Measurements from ENCODE around the gene LAMP1.
"Not testable (repeated sequence)": the region's sequence is repeated elsewhere in the genome, so short reads cannot be mapped to it uniquely, and the experiment has no call there.

LAMP1 gene

DNA sequence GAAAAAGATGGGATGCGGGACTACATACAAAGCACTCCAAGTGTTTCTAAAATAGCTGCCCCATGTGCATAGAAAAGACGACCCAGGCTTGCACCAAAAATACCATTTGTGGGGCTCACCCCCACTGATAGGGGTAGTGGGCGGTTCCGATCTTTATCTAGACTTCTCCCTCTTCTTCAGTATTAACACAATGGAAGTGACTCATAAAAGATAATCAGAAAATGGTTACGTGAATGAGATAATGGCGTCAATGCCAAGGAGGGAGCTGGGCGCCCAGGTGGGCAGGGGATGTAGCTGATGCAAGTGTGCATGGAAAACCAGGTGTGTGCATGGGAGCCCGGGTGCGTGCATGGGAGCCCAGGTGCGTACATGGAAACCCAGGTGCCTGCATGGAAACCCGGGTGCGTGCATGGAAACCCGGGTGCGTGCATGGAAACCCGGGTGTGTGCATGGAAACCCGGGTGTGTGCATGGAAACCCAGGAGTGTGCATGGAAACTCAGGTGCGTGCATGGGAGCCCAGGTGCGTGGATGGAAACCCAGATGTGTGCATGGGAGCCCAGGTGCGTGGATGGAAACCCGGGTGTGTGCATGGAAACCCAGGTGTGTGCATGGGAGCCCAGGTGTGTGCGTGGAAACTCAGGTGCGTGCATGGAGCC lies 32.7 kb downstream of the LAMP1 start:
- Histone ChIP-seq H3K9me3 (ENCODE audit: low read length) (no peaks in the 10 kb centered on the region), H3K9ac (ENCODE audit: low read length) (no peak overlapping the region), H3K4me1 (ENCODE audit: insufficient read depth, low read length) (no peaks in the 10 kb centered on the region)

DNA sequence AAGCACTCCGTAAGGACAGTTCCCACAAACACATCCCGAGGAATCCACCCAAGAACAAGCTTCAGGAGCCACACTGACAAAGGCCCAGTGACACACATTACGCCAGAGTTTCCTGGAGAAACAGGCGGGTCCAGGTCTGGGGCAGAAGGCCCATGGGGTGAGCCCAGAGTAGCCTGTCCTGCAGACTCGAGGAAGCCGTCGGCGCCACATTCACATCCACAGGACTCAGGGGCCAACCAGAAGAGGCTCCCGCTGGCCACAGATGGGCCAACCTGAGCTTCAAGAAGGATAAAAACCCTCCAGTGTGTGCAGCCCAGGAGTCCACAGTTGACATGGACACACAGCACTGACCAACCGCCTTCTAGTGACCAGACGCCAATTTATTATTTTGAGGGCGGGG lies 35.6 kb downstream of the LAMP1 start:
- Histone ChIP-seq H3K4me3 (ENCODE audit: low read depth in 1 of 2, low read length in 2 of 2) (no peak overlapping the region), H3K27me3 (ENCODE audit: control insufficient read depth in 1 of 2, insufficient read depth in 2 of 2, low read length in 2 of 2) (no peaks in the 10 kb centered on the region), H3K9me3 (ENCODE audit: low read length) (no peaks in the 10 kb centered on the region), H3K9ac (ENCODE audit: low read length) (no peak overlapping the region), H3K36me3 (ENCODE audit: insufficient read depth, low read length) (no peaks in the 10 kb centered on the region), H3K27ac (ENCODE audit: low read depth, low read length) (no peak overlapping the region), H3K4me1 (ENCODE audit: insufficient read depth, low read length) (no peaks in the 10 kb centered on the region)

More for the DNA sequence above, 32.7 kb downstream of the LAMP1 start:
- no peaks in the 10 kb centered on the region for H3K36me3 ChIP-seq (ENCODE audit: insufficient read depth, low read length)
- no peaks in the 10 kb centered on the region for H3K27me3 ChIP-seq (ENCODE audit: control insufficient read depth in 1 of 2, insufficient read depth in 2 of 2, low read length in 2 of 2)
- H3K27ac ChIP-seq (ENCODE audit: low read depth, low read length): no peak overlapping the region
- no peak overlapping the region for H3K4me3 ChIP-seq (ENCODE audit: low read depth in 1 of 2, low read length in 2 of 2)

DNA sequence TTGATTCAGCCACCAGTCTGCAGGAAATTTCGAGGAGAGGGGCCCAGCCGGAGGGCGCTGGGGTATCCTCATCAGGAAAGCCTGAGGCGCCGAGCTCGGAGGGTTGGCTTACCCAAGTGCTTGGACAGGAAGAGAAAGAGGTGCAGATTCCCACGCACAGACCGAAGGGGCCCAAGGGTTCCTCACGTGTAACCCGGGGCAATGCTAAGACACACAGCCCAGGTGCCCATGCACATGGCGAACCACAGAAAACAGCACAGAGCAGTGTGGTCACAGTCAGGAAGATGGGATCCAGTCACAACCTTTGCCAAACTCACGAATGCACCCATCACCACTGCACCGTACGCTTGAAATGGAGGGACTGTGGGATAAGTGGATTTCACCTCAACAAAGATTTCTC lies 36.0 kb downstream of the LAMP1 start:
- Histone ChIP-seq H3K27ac (ENCODE audit: low read depth, low read length) (no peak overlapping the region), H3K27me3 (ENCODE audit: control insufficient read depth in 1 of 2, insufficient read depth in 2 of 2, low read length in 2 of 2) (no peaks in the 10 kb centered on the region), H3K36me3 (ENCODE audit: insufficient read depth, low read length) (no peaks in the 10 kb centered on the region)

DNA sequence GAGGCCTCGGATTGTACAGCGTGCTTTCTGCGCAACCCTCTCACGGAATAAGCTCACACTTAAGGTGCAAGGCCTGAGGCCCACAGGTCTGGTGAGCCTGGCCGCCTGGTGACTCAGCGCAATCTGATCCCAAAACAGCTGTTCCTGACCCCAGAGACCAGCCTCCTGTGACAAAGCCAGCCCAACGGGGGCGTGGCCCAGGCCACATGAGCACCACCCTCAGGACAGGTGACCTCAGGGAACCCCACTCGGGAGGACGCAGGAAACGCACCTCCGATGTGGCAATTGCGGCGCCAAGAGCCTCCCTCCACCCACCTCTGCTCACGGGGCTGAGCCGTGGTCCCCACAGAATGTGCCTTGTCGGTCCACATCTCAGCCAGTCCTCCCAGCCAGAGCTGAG lies 40.5 kb downstream of the LAMP1 start:
- H3K4me1 ChIP-seq (ENCODE audit: insufficient read depth, low read length): no peaks in the 10 kb centered on the region
- no peaks in the 10 kb centered on the region for H3K36me3 ChIP-seq (ENCODE audit: insufficient read depth, low read length)
- H3K27me3 ChIP-seq (ENCODE audit: control insufficient read depth in 1 of 2, insufficient read depth in 2 of 2, low read length in 2 of 2): no peaks in the 10 kb centered on the region
- no peak overlapping the region for H3K9ac ChIP-seq (ENCODE audit: low read length)
- H3K9me3 ChIP-seq (ENCODE audit: low read length): no peaks in the 10 kb centered on the region
- H3K27ac ChIP-seq (ENCODE audit: low read depth, low read length): no peak overlapping the region
- no peak overlapping the region for H3K4me3 ChIP-seq (ENCODE audit: low read depth in 1 of 2, low read length in 2 of 2)

More for the DNA sequence above, 36.0 kb downstream of the LAMP1 start:
- Histone ChIP-seq H3K4me3 (ENCODE audit: low read depth in 1 of 2, low read length in 2 of 2) (no peak overlapping the region), H3K9ac (ENCODE audit: low read length) (no peak overlapping the region), H3K4me1 (ENCODE audit: insufficient read depth, low read length) (no peaks in the 10 kb centered on the region), H3K9me3 (ENCODE audit: low read length) (no peaks in the 10 kb centered on the region)

DNA sequence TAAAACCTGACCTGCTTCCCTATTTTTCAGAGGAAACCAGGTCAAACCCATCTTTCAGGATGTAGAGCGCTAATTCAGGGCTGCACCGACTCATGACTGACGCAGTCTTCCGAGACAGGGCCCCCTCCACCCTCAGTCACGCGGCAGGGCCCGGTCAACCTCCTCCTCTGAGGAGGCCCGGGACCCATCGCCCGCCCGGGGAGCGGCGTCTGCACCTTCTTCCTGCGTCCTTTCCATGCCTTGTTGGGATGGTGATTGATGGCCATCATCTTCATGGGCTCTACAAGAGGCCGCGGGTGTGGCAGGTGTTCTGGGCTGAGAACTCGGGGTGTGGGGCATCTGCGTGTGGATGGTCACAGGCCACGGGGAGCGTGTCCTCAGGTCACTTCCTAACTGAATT lies 40.9 kb downstream of the LAMP1 start:
- H3K4me3 ChIP-seq (ENCODE audit: low read depth in 1 of 2, low read length in 2 of 2): no peak overlapping the region
- H3K4me1 ChIP-seq (ENCODE audit: insufficient read depth, low read length): no peaks in the 10 kb centered on the region
- no peak overlapping the region for H3K27ac ChIP-seq (ENCODE audit: low read depth, low read length)
- no peaks in the 10 kb centered on the region for H3K27me3 ChIP-seq (ENCODE audit: control insufficient read depth in 1 of 2, insufficient read depth in 2 of 2, low read length in 2 of 2)
- H3K9ac ChIP-seq (ENCODE audit: low read length): no peak overlapping the region
- H3K36me3 ChIP-seq (ENCODE audit: insufficient read depth, low read length): no peaks in the 10 kb centered on the region
- H3K9me3 ChIP-seq (ENCODE audit: low read length): no peaks in the 10 kb centered on the region

DNA sequence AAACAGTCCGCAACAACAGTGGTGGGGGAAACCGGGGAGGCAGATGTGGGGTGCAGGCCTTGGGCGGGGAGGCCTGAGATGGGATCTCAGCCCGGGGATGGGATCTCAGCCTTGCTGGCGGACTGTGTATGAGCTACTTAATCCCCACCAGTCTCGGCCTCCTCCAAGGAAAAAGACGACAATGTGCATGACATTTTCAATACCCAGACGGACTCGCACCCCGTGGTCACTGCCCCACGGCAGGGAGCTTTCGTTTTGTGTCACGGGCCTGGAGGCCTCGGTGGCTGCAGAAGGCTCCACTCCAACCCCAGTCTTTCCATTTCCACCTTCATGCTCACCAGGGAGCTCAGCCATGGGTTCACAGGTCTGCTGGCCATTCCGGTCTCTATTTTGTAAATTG lies 41.4 kb downstream of the LAMP1 start:
- Histone ChIP-seq H3K4me3 (ENCODE audit: low read depth in 1 of 2, low read length in 2 of 2) (no peak overlapping the region), H3K9me3 (ENCODE audit: low read length) (no peaks in the 10 kb centered on the region), H3K36me3 (ENCODE audit: insufficient read depth, low read length) (no peaks in the 10 kb centered on the region), H3K27ac (ENCODE audit: low read depth, low read length) (no peak overlapping the region), H3K4me1 (ENCODE audit: insufficient read depth, low read length) (no peaks in the 10 kb centered on the region), H3K9ac (ENCODE audit: low read length) (no peak overlapping the region), H3K27me3 (ENCODE audit: control insufficient read depth in 1 of 2, insufficient read depth in 2 of 2, low read length in 2 of 2) (no peaks in the 10 kb centered on the region)

DNA sequence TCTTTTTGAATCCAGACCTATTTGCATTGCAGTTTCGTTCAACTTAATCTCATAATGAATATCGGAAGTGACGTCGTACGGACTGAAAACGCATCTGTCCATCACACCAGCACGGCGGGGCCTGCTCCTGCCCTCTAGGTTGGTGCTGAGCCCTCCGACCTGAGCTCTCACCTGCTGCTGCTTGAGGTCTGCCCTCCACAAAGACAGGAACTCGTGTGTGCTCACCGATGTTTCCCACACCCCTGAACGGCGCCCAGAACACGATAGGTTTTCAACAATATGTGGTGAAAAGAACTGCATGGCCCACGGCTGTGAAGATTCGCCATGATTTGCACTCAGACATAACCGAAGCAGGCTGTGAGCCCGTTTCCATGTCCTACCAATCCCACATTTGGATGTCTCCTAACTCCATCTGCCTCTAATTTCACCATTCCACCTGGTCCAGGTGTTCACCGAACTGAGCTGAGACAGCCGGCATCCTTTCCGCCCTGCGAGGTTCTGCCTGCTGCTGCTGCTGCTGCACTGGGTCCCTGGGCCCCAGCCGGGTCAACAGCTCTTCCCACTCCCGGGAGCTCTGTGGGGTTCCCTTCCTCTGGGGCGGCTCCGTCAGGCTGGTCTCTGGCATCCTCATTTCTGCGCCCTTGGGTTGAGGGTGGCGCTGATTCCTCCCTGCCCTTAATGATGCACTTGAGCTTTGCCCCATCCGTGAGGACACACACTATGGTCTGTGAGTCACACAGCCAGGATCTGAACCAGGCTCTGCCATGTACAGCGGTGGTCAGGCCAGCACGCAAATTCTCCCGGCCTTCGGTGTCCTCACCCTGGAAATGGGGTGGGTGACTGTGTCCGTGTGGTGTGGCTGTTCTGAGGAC lies 46.0 kb downstream of the LAMP1 start:
- Histone ChIP-seq H3K27me3 (ENCODE audit: control insufficient read depth in 1 of 2, insufficient read depth in 2 of 2, low read length in 2 of 2) (no peaks in the 10 kb centered on the region), H3K27ac (ENCODE audit: low read depth, low read length) (no peak overlapping the region), H3K4me3 (ENCODE audit: low read depth in 1 of 2, low read length in 2 of 2) (no peak overlapping the region), H3K4me1 (ENCODE audit: insufficient read depth, low read length) (no peaks in the 10 kb centered on the region), H3K9ac (ENCODE audit: low read length) (no peak overlapping the region), H3K36me3 (ENCODE audit: insufficient read depth, low read length) (no peaks in the 10 kb centered on the region), H3K9me3 (ENCODE audit: low read length) (no peaks in the 10 kb centered on the region)

DNA sequence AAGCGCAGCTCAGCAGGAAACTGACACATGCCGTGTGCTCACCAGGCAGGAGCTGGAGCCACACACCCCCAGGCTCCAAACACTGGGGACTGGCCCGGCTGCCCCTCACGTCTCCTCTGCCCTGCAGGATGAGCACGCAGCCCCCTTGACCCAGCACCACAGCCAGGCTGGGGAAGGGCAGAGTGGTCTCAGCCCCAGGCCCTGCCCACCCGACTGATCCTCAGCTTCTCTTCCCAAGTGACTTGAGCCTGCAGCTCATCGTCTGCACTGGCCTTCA lies 46.6 kb downstream of the LAMP1 start:
- no peaks in the 10 kb centered on the region for H3K27me3 ChIP-seq (ENCODE audit: control insufficient read depth in 1 of 2, insufficient read depth in 2 of 2, low read length in 2 of 2)
- no peak overlapping the region for H3K9ac ChIP-seq (ENCODE audit: low read length)
- H3K9me3 ChIP-seq (ENCODE audit: low read length): no peaks in the 10 kb centered on the region
- no peaks in the 10 kb centered on the region for H3K36me3 ChIP-seq (ENCODE audit: insufficient read depth, low read length)
- H3K4me1 ChIP-seq (ENCODE audit: insufficient read depth, low read length): no peaks in the 10 kb centered on the region
- no peak overlapping the region for H3K4me3 ChIP-seq (ENCODE audit: low read depth in 1 of 2, low read length in 2 of 2)
- no peak overlapping the region for H3K27ac ChIP-seq (ENCODE audit: low read depth, low read length)

DNA sequence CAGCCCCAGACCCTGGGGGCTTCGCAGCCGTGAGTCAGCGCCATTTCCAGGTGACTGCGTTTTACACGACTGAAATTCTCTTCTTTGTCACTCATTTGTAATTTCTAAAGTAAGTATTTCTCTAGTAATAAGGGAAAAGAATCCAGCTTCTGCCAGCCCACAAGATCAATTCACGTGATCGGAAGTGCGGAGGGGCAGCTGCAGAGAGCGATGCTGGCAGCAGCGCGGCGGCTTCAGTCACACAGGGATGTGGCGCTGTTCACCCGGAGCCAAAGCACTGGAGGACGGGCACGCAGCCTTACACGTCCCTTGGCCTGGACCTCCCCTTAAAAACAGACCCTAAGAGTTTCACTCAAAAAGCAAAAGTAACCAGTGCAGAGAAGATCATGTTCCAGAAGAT lies 48.4 kb downstream of the LAMP1 start:
- Histone ChIP-seq H3K36me3 (ENCODE audit: insufficient read depth, low read length) (peaks cover 4% of the 10 kb centered on the region), H3K4me1 (ENCODE audit: insufficient read depth, low read length) (no peaks in the 10 kb centered on the region), H3K27ac (ENCODE audit: low read depth, low read length) (no peak overlapping the region), H3K9me3 (ENCODE audit: low read length) (no peaks in the 10 kb centered on the region), H3K4me3 (ENCODE audit: low read depth in 1 of 2, low read length in 2 of 2) (no peak overlapping the region), H3K9ac (ENCODE audit: low read length) (no peak overlapping the region), H3K27me3 (ENCODE audit: control insufficient read depth in 1 of 2, insufficient read depth in 2 of 2, low read length in 2 of 2) (no peaks in the 10 kb centered on the region)

DNA sequence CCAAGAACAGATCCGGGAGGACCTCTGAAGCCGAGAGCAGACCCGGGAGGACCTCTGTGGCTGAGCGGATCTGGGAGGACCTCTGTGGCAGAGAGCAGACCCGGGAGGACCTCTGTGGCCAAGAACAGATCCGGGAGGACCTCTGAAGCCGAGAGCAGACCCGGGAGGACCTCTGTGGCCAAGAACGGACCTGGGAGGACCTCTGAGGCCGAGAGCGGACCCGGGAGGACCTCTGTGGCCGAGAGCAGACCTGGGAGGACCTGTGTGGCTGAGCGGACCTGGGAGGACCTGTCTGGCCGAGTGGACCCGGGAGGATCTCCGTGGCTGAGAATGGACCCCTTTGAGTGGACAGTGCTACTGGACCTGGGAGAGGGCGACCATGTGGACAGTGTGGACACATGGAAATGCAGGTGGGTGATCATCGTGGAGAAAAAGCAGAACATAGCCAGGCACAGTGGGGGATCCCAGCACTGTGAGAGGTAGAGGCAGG lies 50.7 kb downstream of the LAMP1 start:
- not testable (repeated sequence) for H3K36me3 ChIP-seq (ENCODE audit: insufficient read depth, low read length); H3K9ac ChIP-seq (ENCODE audit: low read length); H3K27ac ChIP-seq (ENCODE audit: low read depth, low read length); H3K4me1 ChIP-seq (ENCODE audit: insufficient read depth, low read length); H3K9me3 ChIP-seq (ENCODE audit: low read length); H3K27me3 ChIP-seq (ENCODE audit: control insufficient read depth in 1 of 2, insufficient read depth in 2 of 2, low read length in 2 of 2); H3K4me3 ChIP-seq (ENCODE audit: low read depth in 1 of 2, low read length in 2 of 2)

DNA sequence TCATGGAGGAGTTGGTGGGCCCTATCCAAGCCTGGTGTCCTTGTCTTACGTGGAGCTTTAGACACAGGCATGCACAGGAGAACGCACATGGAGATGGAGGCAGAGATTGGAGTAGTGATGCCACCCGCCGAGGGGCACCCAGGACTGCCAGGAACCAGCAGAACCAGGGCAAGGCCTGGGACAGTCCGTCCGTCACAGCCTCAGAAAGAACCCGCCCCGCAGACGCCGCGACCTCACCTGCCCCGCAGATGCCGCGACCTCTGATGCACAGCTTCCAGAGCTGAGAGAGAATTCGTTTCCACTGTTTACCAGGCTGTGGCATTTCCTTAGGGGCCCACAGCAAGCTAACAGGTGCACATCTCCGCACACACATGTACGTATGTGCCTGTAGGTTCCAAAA lies 51.6 kb downstream of the LAMP1 start:
- H3K27ac ChIP-seq (ENCODE audit: low read depth, low read length): no peak overlapping the region
- H3K4me3 ChIP-seq (ENCODE audit: low read depth in 1 of 2, low read length in 2 of 2): no peak overlapping the region
- peaks cover 4% of the 10 kb centered on the region for H3K36me3 ChIP-seq (ENCODE audit: insufficient read depth, low read length)

DNA sequence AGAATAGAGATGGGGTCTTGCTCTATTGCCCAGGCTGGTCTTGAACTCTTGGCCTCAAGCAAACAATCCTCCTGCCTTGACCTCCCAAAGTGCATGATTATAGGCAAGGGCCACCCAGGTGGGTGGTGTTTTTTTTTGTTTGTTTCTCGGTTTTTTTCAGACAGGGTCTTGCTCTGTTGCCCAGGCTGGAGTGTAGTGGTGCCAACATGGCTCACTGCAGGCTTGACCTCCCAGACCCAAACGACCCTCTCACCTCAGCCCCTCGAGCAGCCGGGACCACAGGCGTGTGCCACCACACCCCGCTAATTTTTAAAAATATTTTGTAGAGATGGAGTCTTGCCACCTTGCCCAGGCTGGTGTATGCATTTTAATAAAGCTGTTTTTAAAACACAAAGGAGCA lies 52.0 kb downstream of the LAMP1 start:
- peaks cover 4% of the 10 kb centered on the region for H3K36me3 ChIP-seq (ENCODE audit: insufficient read depth, low read length)
- H3K9me3 ChIP-seq (ENCODE audit: low read length): no peaks in the 10 kb centered on the region
- no peak overlapping the region for H3K9ac ChIP-seq (ENCODE audit: low read length)
- no peaks in the 10 kb centered on the region for H3K4me1 ChIP-seq (ENCODE audit: insufficient read depth, low read length)
- no peaks in the 10 kb centered on the region for H3K27me3 ChIP-seq (ENCODE audit: control insufficient read depth in 1 of 2, insufficient read depth in 2 of 2, low read length in 2 of 2)
- no peak overlapping the region for H3K4me3 ChIP-seq (ENCODE audit: low read depth in 1 of 2, low read length in 2 of 2)
- H3K27ac ChIP-seq (ENCODE audit: low read depth, low read length): no peak overlapping the region

More for the DNA sequence above, 51.6 kb downstream of the LAMP1 start:
- Histone ChIP-seq H3K9ac (ENCODE audit: low read length) (no peak overlapping the region), H3K9me3 (ENCODE audit: low read length) (no peaks in the 10 kb centered on the region), H3K27me3 (ENCODE audit: control insufficient read depth in 1 of 2, insufficient read depth in 2 of 2, low read length in 2 of 2) (no peaks in the 10 kb centered on the region), H3K4me1 (ENCODE audit: insufficient read depth, low read length) (no peaks in the 10 kb centered on the region)

Measured in muscle layer of colon (tissue), 2 donors.